ENCODE measurements around the gene ACSS1. TPM values are rescaled to one million over a fixed set of nuclear protein-coding genes. Genes with fewer than 3 reads are reported as not detected.

ACSS1 gene
- total RNA-seq, 1 experiment from 2014 or later, result not detected

GRCh38 chr20:25025091-25025861, 32.7 kb downstream of the ACSS1 start:
- no peak overlapping the region for H3K4me3 ChIP-seq (ENCODE audit: insufficient read depth, low read depth, low read length)
- H3K27me3 ChIP-seq (ENCODE audit: control insufficient read depth, insufficient read depth, low read length), result no peaks in the 10 kb centered on the region
- H3K36me3 ChIP-seq (replicated peaks; ENCODE audit: control insufficient read depth, insufficient read depth, low read length), result no peaks in the 10 kb centered on the region
- DNase-seq, result no peak

GRCh38 chr20:25024171-25024570, 33.8 kb downstream of the ACSS1 start:
- no peak for DNase-seq
- H3K4me3 ChIP-seq (ENCODE audit: insufficient read depth, low read depth, low read length), result no peak overlapping the region
- H3K27me3 ChIP-seq (ENCODE audit: control insufficient read depth, insufficient read depth, low read length), result no peaks in the 10 kb centered on the region
- H3K36me3 ChIP-seq (replicated peaks; ENCODE audit: control insufficient read depth, insufficient read depth, low read length), result no peaks in the 10 kb centered on the region

GRCh38 chr20:25023356-25023755, 34.6 kb downstream of the ACSS1 start:
- Histone ChIP-seq H3K36me3 (replicated peaks; ENCODE audit: control insufficient read depth, insufficient read depth, low read length) (no peaks in the 10 kb centered on the region), H3K27me3 (ENCODE audit: control insufficient read depth, insufficient read depth, low read length) (no peaks in the 10 kb centered on the region), H3K4me3 (ENCODE audit: insufficient read depth, low read depth, low read length) (no peak overlapping the region)
- no peak for DNase-seq

- no peak for DNase-seq
- H3K4me3 ChIP-seq (ENCODE audit: insufficient read depth, low read depth, low read length), result no peak overlapping the region
- no peaks in the 10 kb centered on the region for H3K36me3 ChIP-seq (replicated peaks; ENCODE audit: control insufficient read depth, insufficient read depth, low read length)
- no peaks in the 10 kb centered on the region for H3K27me3 ChIP-seq (ENCODE audit: control insufficient read depth, insufficient read depth, low read length)
These were observed 35.3 kb downstream of the ACSS1 start for GRCh38 chr20:25022680-25023079.

GRCh38 chr20:25021336-25021735, 36.6 kb downstream of the ACSS1 start:
- no peaks in the 10 kb centered on the region for H3K36me3 ChIP-seq (replicated peaks; ENCODE audit: control insufficient read depth, insufficient read depth, low read length)
- no peak overlapping the region for H3K4me3 ChIP-seq (ENCODE audit: insufficient read depth, low read depth, low read length)
- H3K27me3 ChIP-seq (ENCODE audit: control insufficient read depth, insufficient read depth, low read length), result no peaks in the 10 kb centered on the region
- no peak for DNase-seq

GRCh38 chr20:25020901-25021301, 37.0 kb downstream of the ACSS1 start:
- Histone ChIP-seq H3K27me3 (ENCODE audit: control insufficient read depth, insufficient read depth, low read length) (no peaks in the 10 kb centered on the region), H3K4me3 (ENCODE audit: insufficient read depth, low read depth, low read length) (no peak overlapping the region), H3K36me3 (replicated peaks; ENCODE audit: control insufficient read depth, insufficient read depth, low read length) (no peaks in the 10 kb centered on the region)
- DNase-seq, result no peak

GRCh38 chr20:25020345-25020744, 37.6 kb downstream of the ACSS1 start:
- no peak overlapping the region for H3K4me3 ChIP-seq (ENCODE audit: insufficient read depth, low read depth, low read length)
- no peaks in the 10 kb centered on the region for H3K27me3 ChIP-seq (ENCODE audit: control insufficient read depth, insufficient read depth, low read length)
- no peaks in the 10 kb centered on the region for H3K36me3 ChIP-seq (replicated peaks; ENCODE audit: control insufficient read depth, insufficient read depth, low read length)
- no peak for DNase-seq

- Histone ChIP-seq H3K27me3 (ENCODE audit: control insufficient read depth, insufficient read depth, low read length) (no peaks in the 10 kb centered on the region), H3K4me3 (ENCODE audit: insufficient read depth, low read depth, low read length) (no peak overlapping the region), H3K36me3 (replicated peaks; ENCODE audit: control insufficient read depth, insufficient read depth, low read length) (no peaks in the 10 kb centered on the region)
- DNase-seq, result no peak
These were observed 38.4 kb downstream of the ACSS1 start for GRCh38 chr20:25019381-25020155.

GRCh38 chr20:25018841-25019240, 39.1 kb downstream of the ACSS1 start:
- DNase-seq, result no peak
- Histone ChIP-seq H3K36me3 (replicated peaks; ENCODE audit: control insufficient read depth, insufficient read depth, low read length) (no peaks in the 10 kb centered on the region), H3K27me3 (ENCODE audit: control insufficient read depth, insufficient read depth, low read length) (no peaks in the 10 kb centered on the region), H3K4me3 (ENCODE audit: insufficient read depth, low read depth, low read length) (no peak overlapping the region)

GRCh38 chr20:25018425-25018824, 39.5 kb downstream of the ACSS1 start:
- no peak overlapping the region for H3K4me3 ChIP-seq (ENCODE audit: insufficient read depth, low read depth, low read length)
- H3K36me3 ChIP-seq (replicated peaks; ENCODE audit: control insufficient read depth, insufficient read depth, low read length), result no peaks in the 10 kb centered on the region
- no peak for DNase-seq
- H3K27me3 ChIP-seq (ENCODE audit: control insufficient read depth, insufficient read depth, low read length), result no peaks in the 10 kb centered on the region

- no peak overlapping the region for H3K4me3 ChIP-seq (ENCODE audit: insufficient read depth, low read depth, low read length)
- no peaks in the 10 kb centered on the region for H3K36me3 ChIP-seq (replicated peaks; ENCODE audit: control insufficient read depth, insufficient read depth, low read length)
- DNase-seq, result peak; percentile 71
- H3K27me3 ChIP-seq (ENCODE audit: control insufficient read depth, insufficient read depth, low read length), result no peaks in the 10 kb centered on the region
These were observed 40.6 kb downstream of the ACSS1 start for GRCh38 chr20:25017257-25017803.

GRCh38 chr20:25016471-25016870, 41.5 kb downstream of the ACSS1 start:
- Histone ChIP-seq H3K4me3 (ENCODE audit: insufficient read depth, low read depth, low read length) (no peak overlapping the region), H3K36me3 (replicated peaks; ENCODE audit: control insufficient read depth, insufficient read depth, low read length) (no peaks in the 10 kb centered on the region), H3K27me3 (ENCODE audit: control insufficient read depth, insufficient read depth, low read length) (no peaks in the 10 kb centered on the region)
- DNase-seq, result no peak

- DNase-seq, result no peak
- no peak overlapping the region for H3K4me3 ChIP-seq (ENCODE audit: insufficient read depth, low read depth, low read length)
- no peaks in the 10 kb centered on the region for H3K27me3 ChIP-seq (ENCODE audit: control insufficient read depth, insufficient read depth, low read length)
- H3K36me3 ChIP-seq (replicated peaks; ENCODE audit: control insufficient read depth, insufficient read depth, low read length), result no peaks in the 10 kb centered on the region
These were observed 42.0 kb downstream of the ACSS1 start for GRCh38 chr20:25015986-25016385.

- no peaks in the 10 kb centered on the region for H3K27me3 ChIP-seq (ENCODE audit: control insufficient read depth, insufficient read depth, low read length)
- H3K4me3 ChIP-seq (ENCODE audit: insufficient read depth, low read depth, low read length), result no peak overlapping the region
- H3K36me3 ChIP-seq (replicated peaks; ENCODE audit: control insufficient read depth, insufficient read depth, low read length), result no peaks in the 10 kb centered on the region
- DNase-seq, result no peak
These were observed 43.1 kb downstream of the ACSS1 start for GRCh38 chr20:25014816-25015215.

Data from H7 (cell line).